DMS79 treated with DMSO at 0.1 percent for 48 hours (cell line): ENCODE measurements around the gene ZNF253.
"Not testable (repeated sequence)": the region's sequence is repeated elsewhere in the genome, so short reads cannot be mapped to it uniquely, and the experiment has no call there.

Experiments
- DNase-seq: peaks from one replicate; lab custom pipeline; 2025; lab: John Stamatoyannopoulos, UW

Gene ZNF253

GRCh38 chr19:19900139-19900728, 34.6 kb downstream of the ZNF253 start:
- DNase-seq: peak; percentile 79

- peak; percentile 94 for DNase-seq
Measured at GRCh38 chr19:19900729-19901444, 35.2 kb downstream of the ZNF253 start, which contains the start of gene ZNF93. Gene ZNF93 (plus strand): TSS chr19:19900946. CDS start chr19:19901089, 143 bp downstream.

- DNase-seq: not testable (repeated sequence)
Measured at GRCh38 chr19:19907551-19907950, 41.9 kb downstream of the ZNF253 start.

- no peak for DNase-seq
Measured at GRCh38 chr19:19909654-19910053, 44.0 kb downstream of the ZNF253 start.

- no peak for DNase-seq
Measured at GRCh38 chr19:19911150-19911549, 45.5 kb downstream of the ZNF253 start.

- no peak for DNase-seq
Measured at GRCh38 chr19:19914596-19914995, 48.9 kb downstream of the ZNF253 start.

- not testable (repeated sequence) for DNase-seq
Measured at GRCh38 chr19:19930417-19930816, 64.7 kb downstream of the ZNF253 start.

GRCh38 chr19:19933432-19934314, 68.0 kb downstream of the ZNF253 start:
- not testable (repeated sequence) for DNase-seq

GRCh38 chr19:19937403-19937802, 71.7 kb downstream of the ZNF253 start:
- DNase-seq: no peak

GRCh38 chr19:19938449-19938848, 72.8 kb downstream of the ZNF253 start:
- no peak for DNase-seq

GRCh38 chr19:19943848-19944582, 78.3 kb downstream of the ZNF253 start:
- DNase-seq: no peak
